ENCODE measurements around the gene STARD13. TPM values are rescaled to one million over a fixed set of nuclear protein-coding genes. Genes with fewer than 3 reads are reported as not detected.

The STARD13 gene
- total and polyA plus RNA-seq, 2 donors from 2014 or later = 5.1 to 37.2 TPM

DNA sequence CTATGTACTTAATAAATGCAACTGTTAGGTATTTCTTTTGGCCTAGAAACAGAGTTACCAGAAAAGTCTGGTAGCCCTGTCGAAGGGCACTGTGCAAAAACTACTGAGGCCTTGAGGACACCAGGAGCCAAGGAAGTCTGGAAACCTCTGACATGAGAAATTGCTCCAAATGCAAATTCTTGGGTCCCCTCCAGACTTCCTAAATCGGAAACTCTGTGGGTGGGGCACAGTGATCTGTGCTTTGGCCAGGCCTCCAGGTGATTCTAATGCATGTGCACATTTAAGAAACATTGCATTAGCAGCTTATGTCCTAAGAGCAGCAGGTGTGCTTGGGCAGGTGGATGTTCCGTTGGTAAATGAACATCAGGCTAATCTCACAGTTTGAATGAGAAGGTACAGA lies 50.0 kb downstream of the STARD13 start:
- TF ChIP-seq, protein P1, sequence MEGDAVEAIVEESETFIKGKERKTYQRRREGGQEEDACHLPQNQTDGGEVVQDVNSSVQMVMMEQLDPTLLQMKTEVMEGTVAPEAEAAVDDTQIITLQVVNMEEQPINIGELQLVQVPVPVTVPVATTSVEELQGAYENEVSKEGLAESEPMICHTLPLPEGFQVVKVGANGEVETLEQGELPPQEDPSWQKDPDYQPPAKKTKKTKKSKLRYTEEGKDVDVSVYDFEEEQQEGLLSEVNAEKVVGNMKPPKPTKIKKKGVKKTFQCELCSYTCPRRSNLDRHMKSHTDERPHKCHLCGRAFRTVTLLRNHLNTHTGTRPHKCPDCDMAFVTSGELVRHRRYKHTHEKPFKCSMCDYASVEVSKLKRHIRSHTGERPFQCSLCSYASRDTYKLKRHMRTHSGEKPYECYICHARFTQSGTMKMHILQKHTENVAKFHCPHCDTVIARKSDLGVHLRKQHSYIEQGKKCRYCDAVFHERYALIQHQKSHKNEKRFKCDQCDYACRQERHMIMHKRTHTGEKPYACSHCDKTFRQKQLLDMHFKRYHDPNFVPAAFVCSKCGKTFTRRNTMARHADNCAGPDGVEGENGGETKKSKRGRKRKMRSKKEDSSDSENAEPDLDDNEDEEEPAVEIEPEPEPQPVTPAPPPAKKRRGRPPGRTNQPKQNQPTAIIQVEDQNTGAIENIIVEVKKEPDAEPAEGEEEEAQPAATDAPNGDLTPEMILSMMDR (IDR thresholded peaks at IDR 0.05; ENCODE audit: borderline replicate concordance, extremely low read depth, insufficient read depth) = no peak
- Histone ChIP-seq H3K27me3 (ENCODE audit: control insufficient read depth, insufficient read depth, low read length) (no peaks in the 10 kb centered on the region), H3K4me3 (ENCODE audit: low read length in 3 of 3) (no peak overlapping the region), H3K4me1 (ENCODE audit: control insufficient read depth in 2 of 3, insufficient read depth in 2 of 3, low read depth in 1 of 3, low read length in 3 of 3) (peaks cover 0 to 11% (median 4%) of the 10 kb centered on the region in 3 donors), H3K9ac (ENCODE audit: low read length in 3 of 3) (no peak overlapping the region), H3K9me3 (ENCODE audit: control insufficient read depth in 2 of 3, insufficient read depth in 1 of 3, low read length in 3 of 3) (no peaks in the 10 kb centered on the region), H3K27ac (ENCODE audit: low read depth in 2 of 2, low read length in 2 of 2) (peak overlapping the region in 1 of 2 donors; percentile 32), H3K36me3 (ENCODE audit: control insufficient read depth in 2 of 3, insufficient read depth in 3 of 3, low read length in 3 of 3) (peaks cover 0 to 4% (median 0%) of the 10 kb centered on the region in 3 donors)
- no peak for FAIRE-seq
- intact Hi-C loops (cut with DNase I) = no loop called here
- DNase-seq = no peak

DNA sequence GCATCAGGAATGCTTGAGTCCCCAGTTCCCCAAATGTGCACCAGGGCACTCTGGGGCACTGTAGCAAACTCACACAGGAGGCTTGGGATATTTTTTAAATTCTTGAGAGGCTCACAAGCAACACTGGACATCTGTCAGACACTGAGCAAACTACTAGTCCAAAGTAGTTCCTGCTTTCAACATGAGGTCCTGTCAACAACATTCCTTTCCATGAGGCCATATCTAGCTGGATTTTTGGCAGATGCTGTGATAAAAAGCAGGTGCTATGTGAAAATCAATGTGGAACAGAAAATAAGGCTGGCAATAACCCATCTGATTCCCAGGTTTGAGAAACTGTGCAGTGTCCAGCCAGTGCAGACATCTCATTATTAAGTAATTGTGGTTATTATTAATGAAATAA lies 50.5 kb downstream of the STARD13 start:
- TF ChIP-seq, protein P1 (IDR thresholded peaks at IDR 0.05; ENCODE audit: borderline replicate concordance, extremely low read depth, insufficient read depth) = no peak
- Histone ChIP-seq H3K9me3 (ENCODE audit: control insufficient read depth in 2 of 3, insufficient read depth in 1 of 3, low read length in 3 of 3) (no peaks in the 10 kb centered on the region), H3K27ac (ENCODE audit: low read depth in 2 of 2, low read length in 2 of 2) (peak overlapping the region in 1 of 2 donors; percentile 7), H3K9ac (ENCODE audit: low read length in 3 of 3) (no peak overlapping the region), H3K4me1 (ENCODE audit: control insufficient read depth in 2 of 3, insufficient read depth in 2 of 3, low read depth in 1 of 3, low read length in 3 of 3) (peaks cover 0 to 11% (median 4%) of the 10 kb centered on the region in 3 donors), H3K4me3 (ENCODE audit: low read length in 3 of 3) (no peak overlapping the region), H3K27me3 (ENCODE audit: control insufficient read depth, insufficient read depth, low read length) (no peaks in the 10 kb centered on the region), H3K36me3 (ENCODE audit: control insufficient read depth in 2 of 3, insufficient read depth in 3 of 3, low read length in 3 of 3) (peaks cover 0 to 4% (median 0%) of the 10 kb centered on the region in 3 donors)
- intact Hi-C loops (cut with DNase I) = no loop called here
- FAIRE-seq (no peak), DNase-seq (no peak)

DNA sequence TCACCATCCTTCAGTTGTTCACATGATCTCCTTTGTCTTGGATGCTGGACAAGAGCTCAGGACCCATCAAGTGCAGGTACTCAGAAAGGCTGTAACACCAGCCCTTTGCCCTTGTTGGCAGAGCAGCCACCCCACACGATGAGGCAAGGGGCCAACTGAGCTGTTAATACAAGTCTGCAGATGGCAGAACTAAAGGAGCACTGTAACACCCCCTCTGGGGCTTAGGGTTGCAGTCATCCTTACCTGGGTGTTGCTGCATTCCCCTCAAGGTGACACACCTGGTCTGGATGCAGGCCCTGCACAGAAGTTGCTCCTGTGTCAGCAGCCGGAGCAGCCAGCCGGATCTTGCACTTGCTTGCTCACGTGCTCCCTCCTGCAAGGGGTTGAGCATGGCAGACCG lies 52.0 kb downstream of the STARD13 start:
- FAIRE-seq (no peak), DNase-seq (no peak)
- peaks cover 0 to 4% (median 0%) of the 10 kb centered on the region in 3 donors for H3K36me3 ChIP-seq (ENCODE audit: control insufficient read depth in 2 of 3, insufficient read depth in 3 of 3, low read length in 3 of 3)
- no peak overlapping the region for H3K4me3 ChIP-seq (ENCODE audit: low read length in 3 of 3)
- intact Hi-C loops (cut with DNase I) = no loop called here
- no peak overlapping the region for H3K9ac ChIP-seq (ENCODE audit: low read length in 3 of 3)
- TF ChIP-seq, protein P1 (IDR thresholded peaks at IDR 0.05; ENCODE audit: borderline replicate concordance, extremely low read depth, insufficient read depth) = no peak
- peak overlapping the region in 1 of 2 donors; percentile 19 for H3K27ac ChIP-seq (ENCODE audit: low read depth in 2 of 2, low read length in 2 of 2)
- peaks cover 0 to 22% (median 6%) of the 10 kb centered on the region in 3 donors for H3K4me1 ChIP-seq (ENCODE audit: control insufficient read depth in 2 of 3, insufficient read depth in 2 of 3, low read depth in 1 of 3, low read length in 3 of 3)
- H3K27me3 ChIP-seq (ENCODE audit: control insufficient read depth, insufficient read depth, low read length) = no peaks in the 10 kb centered on the region
- H3K9me3 ChIP-seq (ENCODE audit: control insufficient read depth in 2 of 3, insufficient read depth in 1 of 3, low read length in 3 of 3) = no peaks in the 10 kb centered on the region

DNA sequence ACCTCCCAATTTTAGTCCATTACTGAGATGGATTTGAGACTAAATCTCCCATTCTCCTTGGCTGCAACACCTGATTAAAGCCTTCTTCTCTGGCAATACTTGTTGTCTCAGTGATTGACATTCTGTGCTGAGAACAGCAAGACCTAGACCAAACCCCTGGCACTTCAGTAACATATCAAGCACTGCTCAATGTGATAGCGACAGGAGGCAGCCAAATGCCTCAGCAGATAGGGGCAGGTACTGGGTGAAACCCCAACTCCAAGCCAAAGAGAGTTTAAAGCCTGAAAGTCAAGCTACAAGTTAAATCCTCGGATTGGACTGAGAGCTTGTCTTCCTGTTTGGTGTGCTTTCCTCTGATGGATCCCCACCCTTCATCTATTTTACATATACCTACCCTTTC lies 52.7 kb downstream of the STARD13 start:
- intact Hi-C loops (cut with DNase I) = no loop called here
- no peak overlapping the region for H3K9ac ChIP-seq (ENCODE audit: low read length in 3 of 3)
- DNase-seq (no peak), FAIRE-seq (no peak)
- H3K4me1 ChIP-seq (ENCODE audit: control insufficient read depth in 2 of 3, insufficient read depth in 2 of 3, low read depth in 1 of 3, low read length in 3 of 3) = peaks cover 0 to 22% (median 6%) of the 10 kb centered on the region in 3 donors
- no peak overlapping the region for H3K27ac ChIP-seq (ENCODE audit: low read depth in 2 of 2, low read length in 2 of 2)
- H3K27me3 ChIP-seq (ENCODE audit: control insufficient read depth, insufficient read depth, low read length) = no peaks in the 10 kb centered on the region
- TF ChIP-seq, protein P1 (IDR thresholded peaks at IDR 0.05; ENCODE audit: borderline replicate concordance, extremely low read depth, insufficient read depth) = no peak
- no peak overlapping the region for H3K4me3 ChIP-seq (ENCODE audit: low read length in 3 of 3)
- no peaks in the 10 kb centered on the region for H3K9me3 ChIP-seq (ENCODE audit: control insufficient read depth in 2 of 3, insufficient read depth in 1 of 3, low read length in 3 of 3)
- peaks cover 0 to 4% (median 0%) of the 10 kb centered on the region in 3 donors for H3K36me3 ChIP-seq (ENCODE audit: control insufficient read depth in 2 of 3, insufficient read depth in 3 of 3, low read length in 3 of 3)
